Prostate gland (tissue), 2 donors: ENCODE measurements around the gene USP22. TPM values are rescaled to one million over a fixed set of nuclear protein-coding genes. Genes with fewer than 3 reads are reported as not detected.
"Not testable (repeated sequence)": the region's sequence is repeated elsewhere in the genome, so short reads cannot be mapped to it uniquely, and the experiment has no call there.

Experiments used
- DNase-seq: peaks from one replicate; pipeline ENCODE4 v3.0.0-alpha.2; 2019; ENCODE audit warnings: low spot score
- H3K27ac ChIP-seq, 2 donors: fragments of 200-600 bp; sonication (generic); 2 replicates each; pipeline ENCODE4 v1.5.1; 2017 to 2019
- H3K27me3 ChIP-seq: fragments of 200-600 bp; sonication (generic); replicated peaks from 2 replicates; pipeline ENCODE4 v1.5.1; 2019; ENCODE audit not compliant: insufficient read depth
- H3K36me3 ChIP-seq, 2 donors: fragments of 200-600 bp; sonication (generic); 1 replicate in 1 of 2; 2 replicates in 1 of 2; pipeline versions ENCODE4 v1.5.1 to v1.8.1; 2017 to 2019
- H3K4me1 ChIP-seq: fragments of 200-600 bp; sonication (generic); replicated peaks from 2 replicates; pipeline ENCODE4 v1.5.1; 2019
- H3K4me3 ChIP-seq, 2 donors: fragments of 200-600 bp; sonication (generic); 2 replicates each; pipeline ENCODE4 v1.5.1; 2017 to 2019
- H3K9me3 ChIP-seq: fragments of 200-600 bp; sonication (generic); 2 replicates; pipeline ENCODE4 v1.5.1; 2017
- CTCF ChIP-seq, 4 experiments: fragments of 200-600 bp in 2 of 4; fragments of 450-650 bp in 2 of 4; sonication (generic) in 2 of 4; IDR thresholded peaks; 1 replicate in 3 of 4; 2 replicates in 1 of 4; pipeline ENCODE4 v1.5.1; 2016 to 2019; ENCODE audit warnings: antibody characterized with exemption in 4 of 4, mild to moderate bottlenecking in 2 of 4, moderate library complexity in 2 of 4
- POLR2A ChIP-seq: fragments of 450-650 bp; IDR thresholded peaks from one replicate; pipeline ENCODE4 v1.6.1; 2016; ENCODE audit warnings: antibody characterized with exemption, mild to moderate bottlenecking
- POLR2AphosphoS5 ChIP-seq: sonication (generic); formaldehyde crosslinking; IDR thresholded peaks from one replicate; pipeline ENCODE4 v1.6.1; 2017; ENCODE audit warnings: antibody characterized with exemption
- WGBS: methylation state at CpG from one replicate; pipeline ENCODE4 v1.1.5; 2018; 5-methylcytosine and 5-hydroxymethylcytosine counted together
- intact Hi-C: fragments of 100-400 bp; cut with DNase I; formaldehyde crosslinking; loops from one replicate; pipeline ENCODE4 v1.14.2; 2022
- total RNA-seq, 2 donors: library from RNA; depleted of rRNA; stranded (reverse); fragments of >200 nt; gene quantifications; one replicate each; pipeline ENCODE4 v1.1.0, GENCODE V29; 2016

Gene USP22
- total RNA-seq, 2 donors from 2014 or later, result 133 to 242 TPM

DNA sequence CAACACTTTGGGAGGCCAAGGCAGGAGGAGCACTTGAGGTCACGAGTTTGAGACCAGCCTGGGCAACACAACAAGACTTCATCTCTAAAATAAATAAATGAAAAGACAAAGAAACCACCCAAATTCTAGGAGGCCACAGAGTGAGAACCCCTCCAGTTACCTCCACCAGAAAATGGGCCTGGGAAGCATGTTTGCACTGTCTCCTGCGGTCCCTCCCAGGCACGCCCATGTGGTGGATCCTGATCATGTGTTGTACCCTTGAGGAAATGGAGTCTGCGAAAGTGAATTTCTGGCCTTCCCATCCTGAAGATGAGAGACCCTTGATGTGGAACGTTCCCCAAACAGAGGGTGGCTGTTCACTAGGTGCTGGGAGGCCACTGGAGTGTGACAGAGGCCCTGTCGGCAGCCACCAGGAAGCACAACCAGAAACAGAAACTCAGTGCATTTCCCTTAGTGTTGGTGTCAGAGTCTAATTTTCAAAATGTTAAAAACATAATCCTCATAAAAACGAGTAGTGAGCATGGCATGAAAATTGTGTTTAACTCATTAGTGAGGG lies 19.2 kb upstream of the USP22 start:
- Histone ChIP-seq H3K36me3 (no peaks in the 10 kb centered on the region), H3K4me3 (no peak overlapping the region), H3K27ac (no peak overlapping the region), H3K27me3 (no peaks in the 10 kb centered on the region), H3K9me3 (no peaks in the 10 kb centered on the region), H3K4me1 (no peaks in the 10 kb centered on the region)
- 77% methylated on average over 7 of the region's 7 CpGs for WGBS
- no peak for TF ChIP-seq CTCF (IDR thresholded peaks at IDR 0.05)
- no peak for TF ChIP-seq POLR2AphosphoS5
- TF ChIP-seq POLR2A, result no peak
- no peak for DNase-seq
- intact Hi-C loops, result no loop called here

DNA sequence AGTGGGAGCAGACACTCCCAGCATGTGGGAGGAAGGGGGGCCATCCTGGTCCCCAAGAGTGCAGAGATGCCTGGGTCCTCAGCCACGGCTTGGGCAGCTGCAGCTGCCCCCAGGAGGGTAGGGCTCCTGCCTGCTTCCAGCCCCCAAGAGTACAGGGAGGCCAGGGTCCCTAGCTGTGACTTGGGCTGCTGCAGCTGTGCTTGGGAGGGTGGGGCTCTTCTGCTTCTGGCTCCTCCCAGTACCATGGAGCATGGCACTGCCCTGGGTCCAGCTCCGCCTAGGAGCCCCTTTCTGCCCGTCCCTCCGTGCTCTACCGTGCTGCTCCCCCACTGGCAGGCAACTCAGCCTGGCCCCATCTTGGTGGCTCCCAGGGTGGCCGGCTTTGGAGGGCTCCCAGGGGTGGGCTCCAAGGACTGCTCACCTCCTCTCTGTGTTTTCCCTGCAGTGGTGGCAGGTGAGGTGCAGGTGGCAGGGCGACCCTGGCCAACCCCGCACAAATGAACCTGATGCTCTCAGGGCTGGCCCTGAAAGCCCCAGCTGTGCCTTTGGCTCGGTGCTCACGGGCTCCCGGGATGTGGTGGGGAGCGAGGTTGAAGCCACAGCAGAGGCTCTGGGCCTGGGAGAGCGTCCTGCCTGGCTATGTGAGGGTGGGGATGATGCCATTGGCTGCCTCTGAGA lies 18.5 kb upstream of the USP22 start:
- no peaks in the 10 kb centered on the region for H3K36me3 ChIP-seq
- intact Hi-C loops, result no loop called here
- H3K27me3 ChIP-seq, result no peaks in the 10 kb centered on the region
- no peak for DNase-seq
- WGBS, result 86% methylated on average over 12 of the region's 13 CpGs
- H3K27ac ChIP-seq, result no peak overlapping the region
- no peaks in the 10 kb centered on the region for H3K4me1 ChIP-seq
- TF ChIP-seq POLR2AphosphoS5 (no peak), CTCF (IDR thresholded peaks at IDR 0.05) (no peak), POLR2A (no peak)
- no peak overlapping the region for H3K4me3 ChIP-seq
- no peaks in the 10 kb centered on the region for H3K9me3 ChIP-seq

GRCh38 chr17:21059761-21060160 lies 16.9 kb upstream of the USP22 start:
- H3K27me3 ChIP-seq, result no peaks in the 10 kb centered on the region
- no peaks in the 10 kb centered on the region for H3K9me3 ChIP-seq
- intact Hi-C loops, result no loop called here
- no peak for DNase-seq
- H3K4me1 ChIP-seq, result no peaks in the 10 kb centered on the region
- WGBS, result 81% methylated on average over 7 of the region's 7 CpGs
- no peak overlapping the region for H3K4me3 ChIP-seq
- H3K36me3 ChIP-seq, result no peaks in the 10 kb centered on the region
- no peak overlapping the region for H3K27ac ChIP-seq
- no peak for TF ChIP-seq POLR2AphosphoS5
- TF ChIP-seq POLR2A, result no peak
- no peak for TF ChIP-seq CTCF (IDR thresholded peaks at IDR 0.05)

DNA sequence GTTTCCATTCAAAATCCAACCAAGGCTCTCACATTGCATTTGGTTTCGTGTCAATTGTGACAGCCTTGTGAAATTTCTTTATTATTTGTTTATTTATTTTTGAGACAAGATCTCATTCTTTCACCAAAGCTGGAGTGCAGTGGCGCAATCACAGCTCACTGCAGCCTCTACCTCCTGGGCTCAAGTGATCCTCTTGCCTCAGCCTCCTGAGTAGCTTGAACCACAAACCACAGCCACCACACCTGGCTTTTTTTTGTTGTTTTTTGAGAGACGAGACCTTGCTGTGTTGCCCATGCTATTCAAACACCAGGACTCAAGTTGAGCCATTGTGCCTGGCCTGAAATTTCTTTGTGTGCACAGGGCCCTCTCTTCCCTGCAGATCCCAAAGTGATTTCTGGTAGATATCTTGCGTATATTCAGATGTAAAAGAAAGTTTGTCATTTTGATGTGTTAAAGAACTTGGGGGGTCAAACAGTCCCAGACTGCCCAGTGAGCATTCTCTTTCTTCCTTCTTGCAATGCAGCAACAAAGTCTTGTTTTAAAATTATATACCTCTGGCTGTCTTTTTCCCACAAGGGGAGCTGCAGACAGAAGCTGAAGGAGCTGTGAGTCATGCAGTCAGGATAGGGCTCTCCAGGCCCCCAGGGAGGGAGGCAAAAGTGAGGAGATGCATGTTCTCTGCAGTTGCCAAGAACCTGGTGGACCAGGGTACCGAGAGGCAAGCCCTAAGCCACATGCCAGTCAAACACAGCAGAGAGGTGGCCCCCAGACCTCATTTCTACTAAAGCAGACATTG lies 15.5 kb upstream of the USP22 start:
- H3K4me3 ChIP-seq, result no peak overlapping the region
- H3K27ac ChIP-seq, result no peak overlapping the region
- no peaks in the 10 kb centered on the region for H3K4me1 ChIP-seq
- no peaks in the 10 kb centered on the region for H3K9me3 ChIP-seq
- intact Hi-C loops, result no loop called here
- no peak for DNase-seq
- H3K27me3 ChIP-seq, result no peaks in the 10 kb centered on the region
- H3K36me3 ChIP-seq, result no peaks in the 10 kb centered on the region
- TF ChIP-seq POLR2A (no peak), CTCF (IDR thresholded peaks at IDR 0.05) (no peak), POLR2AphosphoS5 (no peak)
- WGBS, result 73% methylated on average over 5 of the region's 5 CpGs

DNA sequence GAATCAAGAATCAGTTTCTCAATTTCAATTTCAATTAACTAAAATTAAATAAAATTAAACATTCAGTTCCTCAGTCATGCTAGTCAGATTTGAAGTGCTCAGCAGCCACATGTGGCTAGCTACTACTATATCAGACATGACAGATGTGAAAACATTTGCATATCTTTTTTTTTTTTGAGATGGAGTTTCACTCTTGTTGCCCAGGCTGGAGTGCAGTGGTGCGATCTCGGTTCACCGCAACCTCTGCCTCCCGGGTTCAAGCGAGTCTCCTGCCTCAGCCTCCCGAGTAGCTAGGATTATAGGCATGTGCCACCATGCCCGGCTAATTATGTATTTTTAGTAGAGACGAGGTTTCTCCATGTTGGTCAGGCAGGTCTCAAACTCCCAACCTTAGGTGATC lies 10.2 kb upstream of the USP22 start:
- intact Hi-C loops, result not testable (repeated sequence)

More for the DNA sequence above, 10.2 kb upstream of the USP22 start:
- H3K4me1 ChIP-seq, H3K4me3 ChIP-seq, H3K9me3 ChIP-seq, H3K27me3 ChIP-seq, H3K27ac ChIP-seq, DNase-seq, H3K36me3 ChIP-seq: not testable (repeated sequence)
- 94% methylated on average over 8 of the region's 8 CpGs for WGBS
